ENCODE results near the gene PLG.

The PLG gene

GRCh38 chr6:160791981-160792418 lies 90.0 kb downstream of the PLG start:
- H3K4me3 ChIP-seq (ENCODE audit: low read depth, low read length) = no peak overlapping the region
- no peak for DNase-seq (ENCODE audit: low read depth)
- no peak for TF ChIP-seq MYC (IDR thresholded peaks at IDR 0.05; ENCODE audit: low read depth, low read length)
- no peak for TF ChIP-seq MAX (IDR thresholded peaks at IDR 0.05; ENCODE audit: low read depth, low read length)
- no peak for TF ChIP-seq CTCF (IDR thresholded peaks at IDR 0.05; ENCODE audit: low read depth, low read length)
- no peak for TF ChIP-seq POLR2A (IDR thresholded peaks at IDR 0.05; ENCODE audit: extremely low read depth, insufficient read length)

- no peak overlapping the region for H3K4me3 ChIP-seq (ENCODE audit: low read depth, low read length)
- DNase-seq (ENCODE audit: low read depth) = no peak
- TF ChIP-seq MAX (IDR thresholded peaks at IDR 0.05; ENCODE audit: low read depth, low read length) (no peak), MYC (IDR thresholded peaks at IDR 0.05; ENCODE audit: low read depth, low read length) (no peak), CTCF (IDR thresholded peaks at IDR 0.05; ENCODE audit: low read depth, low read length) (no peak), POLR2A (IDR thresholded peaks at IDR 0.05; ENCODE audit: extremely low read depth, insufficient read length) (no peak)
Observed at GRCh38 chr6:160792708-160793107, 90.7 kb downstream of the PLG start.

- H3K4me3 ChIP-seq (ENCODE audit: low read depth, low read length) = no peak overlapping the region
- DNase-seq (ENCODE audit: low read depth) = no peak
- TF ChIP-seq CTCF (IDR thresholded peaks at IDR 0.05; ENCODE audit: low read depth, low read length) (no peak), MYC (IDR thresholded peaks at IDR 0.05; ENCODE audit: low read depth, low read length) (no peak), MAX (IDR thresholded peaks at IDR 0.05; ENCODE audit: low read depth, low read length) (no peak), POLR2A (IDR thresholded peaks at IDR 0.05; ENCODE audit: extremely low read depth, insufficient read length) (no peak)
Observed at GRCh38 chr6:160793652-160794051, 91.6 kb downstream of the PLG start.

GRCh38 chr6:160795721-160796120 lies 93.7 kb downstream of the PLG start:
- H3K4me3 ChIP-seq (ENCODE audit: low read depth, low read length) = no peak overlapping the region
- no peak for TF ChIP-seq MYC (IDR thresholded peaks at IDR 0.05; ENCODE audit: low read depth, low read length)
- TF ChIP-seq POLR2A (IDR thresholded peaks at IDR 0.05; ENCODE audit: extremely low read depth, insufficient read length) = no peak
- TF ChIP-seq CTCF (IDR thresholded peaks at IDR 0.05; ENCODE audit: low read depth, low read length) = no peak
- no peak for TF ChIP-seq MAX (IDR thresholded peaks at IDR 0.05; ENCODE audit: low read depth, low read length)
- DNase-seq (ENCODE audit: low read depth) = no peak

- no peak for DNase-seq (ENCODE audit: low read depth)
- TF ChIP-seq CTCF (IDR thresholded peaks at IDR 0.05; ENCODE audit: low read depth, low read length) = no peak
- no peak for TF ChIP-seq MAX (IDR thresholded peaks at IDR 0.05; ENCODE audit: low read depth, low read length)
- TF ChIP-seq MYC (IDR thresholded peaks at IDR 0.05; ENCODE audit: low read depth, low read length) = no peak
- TF ChIP-seq POLR2A (IDR thresholded peaks at IDR 0.05; ENCODE audit: extremely low read depth, insufficient read length) = no peak
- no peak overlapping the region for H3K4me3 ChIP-seq (ENCODE audit: low read depth, low read length)
Observed at GRCh38 chr6:160798625-160799024, 96.6 kb downstream of the PLG start.
